H1 (cell line): ENCODE results near the gene NKG7. TPM values are rescaled to one million over a fixed set of nuclear protein-coding genes. Genes with fewer than 3 reads are reported as not detected.
"Not testable (repeated sequence)": the region's sequence is repeated elsewhere in the genome, so short reads cannot be mapped to it uniquely, and the experiment has no call there.

Experiments used
- CTCF ChIA-PET: fragments of 300-600 bp; sonication (Branson Sonifier 250); formaldehyde crosslinking; loops from one replicate; lab custom pipeline; 2021; ENCODE audit not compliant: partially characterized antibody; lab: Charles Lee
- POLR2A ChIA-PET: fragments of 300-600 bp; sonication (Branson Sonifier 250); formaldehyde crosslinking; loops from one replicate; lab custom pipeline; 2021; ENCODE audit warnings: inconsistent platforms; ENCODE audit not compliant: partially characterized antibody; lab: Charles Lee
- DNase-seq, 2 experiments: peaks; one replicate each; pipeline versions ENCODE4 v3.0.0 to v3.0.0-alpha.2; 2010 to 2022; ENCODE audit warnings: low spot score in 2 of 2, low read depth in 1 of 2, mixed read lengths in 1 of 2
- FAIRE-seq: peaks from 2 replicates; lab custom pipeline; 2011; peaks lifted over from hg19 to GRCh38; lab: Jason Lieb, UNC
- H2AFZ ChIP-seq: 2 replicates; pipeline ENCODE4 v1.8.1; 2012; ENCODE audit warnings: low read length, inconsistent platforms
- H2AK5ac ChIP-seq: 2 replicates; pipeline ENCODE4 v1.6.1; 2013; ENCODE audit warnings: low read depth, low read length
- H2BK120ac ChIP-seq: replicated peaks from 2 replicates; pipeline ENCODE3; 2013; ENCODE audit warnings: low read depth, low read length, inconsistent platforms
- H2BK12ac ChIP-seq: 2 replicates; pipeline ENCODE4 v1.6.1; 2013; ENCODE audit warnings: low read depth, low read length
- H2BK15ac ChIP-seq: 2 replicates; pipeline ENCODE4 v1.6.1; 2013; ENCODE audit warnings: low read length
- H2BK20ac ChIP-seq: 2 replicates; pipeline ENCODE4 v1.6.1; 2013; ENCODE audit warnings: low read length
- H2BK5ac ChIP-seq: 2 replicates; pipeline ENCODE4 v1.6.1; 2013; ENCODE audit warnings: low read depth, low read length
- H3K14ac ChIP-seq: 2 replicates; pipeline ENCODE4 v1.6.1; 2013; ENCODE audit warnings: inconsistent platforms; ENCODE audit not compliant: insufficient read length
- H3K18ac ChIP-seq: 2 replicates; pipeline ENCODE4 v1.6.1; 2013; ENCODE audit warnings: low read length; ENCODE audit errors: extremely low read depth
- H3K23ac ChIP-seq: 2 replicates; pipeline ENCODE4 v1.6.1; 2013; ENCODE audit warnings: inconsistent platforms; ENCODE audit not compliant: insufficient read length
- H3K23me2 ChIP-seq: 2 replicates; pipeline ENCODE4 v1.6.1; 2013; ENCODE audit warnings: low read depth, low read length
- H3K27ac ChIP-seq: 2 replicates; pipeline ENCODE4 v1.6.1; 2011; ENCODE audit warnings: low read depth, low read length, inconsistent platforms
- H3K27me3 ChIP-seq, 4 experiments: replicated peaks in 1 of 4; 1 replicate in 1 of 4; 2 replicates in 3 of 4; pipeline versions ENCODE4 v1.6.1 to v1.8.1; 2011 to 2013; ENCODE audit warnings: low read length in 3 of 4, mild to moderate bottlenecking in 3 of 4, inconsistent platforms in 2 of 4, mixed read lengths in 2 of 4, moderate library complexity in 1 of 4; ENCODE audit not compliant: control insufficient read depth in 3 of 4, insufficient read depth in 3 of 4; ENCODE audit errors: extremely low read depth in 1 of 4
- H3K36me3 ChIP-seq, 4 experiments: 2 replicates each; pipeline versions ENCODE4 v1.6.1 to v1.8.1; 2011 to 2013; ENCODE audit warnings: mild to moderate bottlenecking in 4 of 4, low read length in 3 of 4, moderate library complexity in 2 of 4, control low read depth in 1 of 4, inconsistent platforms in 1 of 4; ENCODE audit not compliant: insufficient read depth in 4 of 4, control insufficient read depth in 2 of 4
- H3K4ac ChIP-seq: replicated peaks from 2 replicates; pipeline ENCODE3; 2013; ENCODE audit warnings: low read length, low read depth, mixed read lengths, inconsistent platforms; ENCODE audit not compliant: insufficient read length
- H3K4me1 ChIP-seq, 4 experiments: replicated peaks in 1 of 4; 1 replicate in 1 of 4; 2 replicates in 3 of 4; pipeline versions ENCODE4 v1.6.1 to v1.8.1; 2011 to 2013; ENCODE audit warnings: low read length in 3 of 4, inconsistent platforms in 2 of 4, mixed read lengths in 1 of 4; ENCODE audit not compliant: insufficient read depth in 4 of 4, control insufficient read depth in 3 of 4
- H3K4me2 ChIP-seq, 2 experiments: 2 replicates each; pipeline versions ENCODE4 v1.6.1 to v1.8.1; 2011 to 2013; ENCODE audit warnings: low read depth in 2 of 2, low read length in 2 of 2, control low read depth in 1 of 2, inconsistent platforms in 1 of 2, mild to moderate bottlenecking in 1 of 2; ENCODE audit not compliant: insufficient read depth in 1 of 2
- H3K4me3 ChIP-seq, 4 experiments: fragments of 200-600, 300-600 bp in 1 of 4; sonication (generic), shearing (Covaris generic), sonication (Bioruptor Twin) in 1 of 4; 2 replicates each; pipeline versions ENCODE4 v1.5.1 to v1.8.1; 2011 to 2016; ENCODE audit warnings: low read length in 4 of 4, low read depth in 3 of 4, control low read depth in 2 of 4, inconsistent platforms in 2 of 4, mild to moderate bottlenecking in 2 of 4, mixed read lengths in 1 of 4, moderate library complexity in 1 of 4; ENCODE audit not compliant: insufficient read depth in 2 of 4; ENCODE audit errors: extremely low read depth in 1 of 4
- H3K56ac ChIP-seq: replicated peaks from 2 replicates; pipeline ENCODE3; 2013; ENCODE audit warnings: low read depth, mild to moderate bottlenecking, mixed read lengths, low read length, inconsistent platforms; ENCODE audit not compliant: insufficient read length
- H3K79me1 ChIP-seq: 2 replicates; pipeline ENCODE4 v1.6.1; 2013; ENCODE audit warnings: low read depth, low read length, control low read depth
- H3K79me2 ChIP-seq, 2 experiments: 2 replicates each; pipeline versions ENCODE4 v1.6.1 to v1.8.1; 2012 to 2013; ENCODE audit warnings: low read length in 2 of 2, mild to moderate bottlenecking in 2 of 2, inconsistent platforms in 1 of 2; ENCODE audit not compliant: insufficient read depth in 2 of 2, control insufficient read depth in 1 of 2
- H3K9ac ChIP-seq, 4 experiments: replicated peaks in 1 of 4; 1 replicate in 1 of 4; 2 replicates in 3 of 4; pipeline versions ENCODE4 v1.6.1 to v1.8.1; 2011 to 2013; ENCODE audit warnings: low read depth in 3 of 4, low read length in 3 of 4, control low read depth in 2 of 4, mild to moderate bottlenecking in 2 of 4, moderate library complexity in 2 of 4, inconsistent platforms in 1 of 4; ENCODE audit errors: extremely low read depth in 1 of 4
- H3K9me3 ChIP-seq, 2 experiments: 2 replicates each; pipeline versions ENCODE4 v1.6.1 to v1.8.1; 2012 to 2013; ENCODE audit warnings: mild to moderate bottlenecking in 2 of 2, moderate library complexity in 2 of 2, control low read depth in 1 of 2, inconsistent platforms in 1 of 2, low read depth in 1 of 2, low read length in 1 of 2, mixed read lengths in 1 of 2; ENCODE audit not compliant: insufficient read depth in 2 of 2
- H4K20me1 ChIP-seq, 2 experiments: replicated peaks in 1 of 2; 2 replicates each; pipeline versions ENCODE3 to v1.8.1; 2011 to 2013; ENCODE audit warnings: inconsistent platforms in 2 of 2, low read length in 2 of 2, mild to moderate bottlenecking in 1 of 2; ENCODE audit not compliant: insufficient read depth in 2 of 2, control insufficient read depth in 1 of 2
- H4K5ac ChIP-seq: 2 replicates; pipeline ENCODE4 v1.6.1; 2013; ENCODE audit warnings: low read length, low read depth, mixed read lengths, inconsistent platforms; ENCODE audit not compliant: insufficient read length
- H4K8ac ChIP-seq: 2 replicates; pipeline ENCODE4 v1.8.0; 2013; ENCODE audit warnings: mild to moderate bottlenecking, moderate library complexity, low read length, inconsistent platforms; ENCODE audit not compliant: insufficient read depth; ENCODE audit errors: extremely low read depth
- H4K91ac ChIP-seq: replicated peaks from 2 replicates; pipeline ENCODE3; 2013; ENCODE audit warnings: low read length, mixed read lengths, inconsistent platforms; ENCODE audit not compliant: insufficient read length
- WGBS, 2 experiments: shearing (Covaris generic) in 1 of 2; methylation state at CpG; one replicate each; pipeline versions ENCODE4 v1.1.6 to v1.1.7; 2013 to 2015; ENCODE audit warnings: low lambda C conversion rate in 2 of 2, mixed read lengths in 2 of 2, inconsistent platforms in 1 of 2, low coverage in 1 of 2, missing lambda C conversion rate in 1 of 2; ENCODE audit not compliant: insufficient replicate concordance in 2 of 2, insufficient coverage in 1 of 2, insufficient read length in 1 of 2; ENCODE audit errors: extremely low coverage in 1 of 2, missing lambda C conversion rate in 1 of 2; 5-methylcytosine and 5-hydroxymethylcytosine counted together
- polyA plus RNA-seq, 7 experiments: library from polyadenylated mRNA; depleted of rRNA in 3 of 7; stranded (reverse) in 5 of 7; unstranded in 2 of 7; fragments of >200 nt in 5 of 7; fragments of 200-250 nt in 2 of 7; gene quantifications; 1 replicate in 5 of 7; 2 replicates in 1 of 7; 4 replicates in 1 of 7; pipeline versions ENCODE4 v1.2.1 to v1.2.3, GENCODE V29; 2011 to 2013; ENCODE audit warnings: missing spikeins in 2 of 7, mixed read lengths in 2 of 7
- total RNA-seq: library from RNA; stranded (reverse); fragmentation: NEBNext Ultra II Directional; extraction: Animal tissue kit (Norgen Biotek cat#: 25700); gene quantifications from 2 replicates; pipeline ENCODE4 v1.2.1, GENCODE V29; 2021

The NKG7 gene
- total and polyA plus RNA-seq, 2 of the 8 experiments (the other 6 are each of a cell fraction or from before 2014, with no cell fraction given): not detected

DNA sequence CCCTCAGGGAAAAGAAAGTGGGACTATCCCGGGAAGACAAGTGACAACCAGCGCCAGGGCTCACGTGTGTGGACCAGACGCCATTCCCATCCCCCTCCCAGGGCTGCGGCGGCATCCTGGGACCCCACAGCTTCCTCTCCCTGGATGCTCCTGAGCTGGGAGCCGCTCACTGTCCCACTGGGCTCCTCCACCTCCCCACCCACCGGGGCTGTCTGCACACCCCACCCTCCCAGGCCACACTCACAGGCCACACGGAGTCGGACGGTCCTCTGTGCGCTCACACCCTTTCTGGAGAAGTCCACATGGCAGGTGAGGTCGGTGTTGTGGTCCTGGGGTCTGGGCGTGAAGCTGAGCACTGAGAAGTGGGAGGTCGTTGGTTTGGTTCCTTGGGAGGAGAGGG, 44.0 kb upstream of the NKG7 start:
- H2AK5ac ChIP-seq, H3K79me1 ChIP-seq, H2BK5ac ChIP-seq, H3K27ac ChIP-seq, POLR2A ChIA-PET, H3K18ac ChIP-seq, H2BK120ac ChIP-seq, H2AFZ ChIP-seq, H4K20me1 ChIP-seq, H2BK20ac ChIP-seq, DNase-seq, H4K5ac ChIP-seq, H3K4ac ChIP-seq, H3K23me2 ChIP-seq, H3K27me3 ChIP-seq, H3K36me3 ChIP-seq, H4K8ac ChIP-seq, H3K23ac ChIP-seq, H3K4me3 ChIP-seq, H3K9me3 ChIP-seq, H3K9ac ChIP-seq, H3K56ac ChIP-seq, FAIRE-seq, H3K79me2 ChIP-seq, H3K4me2 ChIP-seq, H2BK15ac ChIP-seq, H3K14ac ChIP-seq, H2BK12ac ChIP-seq, H4K91ac ChIP-seq: not testable (repeated sequence)
- 87% methylated on average over 10 of the region's 15 CpGs; no CpG with 5 or more reads in 1 of the 2 experiments for WGBS, 2 experiments
- CTCF ChIA-PET: interaction anchor here (0.6 to 6.7 kb wide), 7 partner anchors 6 to 241 kb away, joined by 3 to 58 read pairs (median 7); partner anchors contain the start of gene NKG7
- H3K4me1 ChIP-seq: peaks cover 0 to 11% (median 3%) of the 10 kb centered on the region in 4 experiments; a peak in 2 of 7 replicates
